ENCODE results near the gene TRDN.

The TRDN gene, protein sequence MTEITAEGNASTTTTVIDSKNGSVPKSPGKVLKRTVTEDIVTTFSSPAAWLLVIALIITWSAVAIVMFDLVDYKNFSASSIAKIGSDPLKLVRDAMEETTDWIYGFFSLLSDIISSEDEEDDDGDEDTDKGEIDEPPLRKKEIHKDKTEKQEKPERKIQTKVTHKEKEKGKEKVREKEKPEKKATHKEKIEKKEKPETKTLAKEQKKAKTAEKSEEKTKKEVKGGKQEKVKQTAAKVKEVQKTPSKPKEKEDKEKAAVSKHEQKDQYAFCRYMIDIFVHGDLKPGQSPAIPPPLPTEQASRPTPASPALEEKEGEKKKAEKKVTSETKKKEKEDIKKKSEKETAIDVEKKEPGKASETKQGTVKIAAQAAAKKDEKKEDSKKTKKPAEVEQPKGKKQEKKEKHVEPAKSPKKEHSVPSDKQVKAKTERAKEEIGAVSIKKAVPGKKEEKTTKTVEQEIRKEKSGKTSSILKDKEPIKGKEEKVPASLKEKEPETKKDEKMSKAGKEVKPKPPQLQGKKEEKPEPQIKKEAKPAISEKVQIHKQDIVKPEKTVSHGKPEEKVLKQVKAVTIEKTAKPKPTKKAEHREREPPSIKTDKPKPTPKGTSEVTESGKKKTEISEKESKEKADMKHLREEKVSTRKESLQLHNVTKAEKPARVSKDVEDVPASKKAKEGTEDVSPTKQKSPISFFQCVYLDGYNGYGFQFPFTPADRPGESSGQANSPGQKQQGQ

GRCh38 chr6:123636782-123637181 lies at the start of gene TRDN:
TSS of gene TRDN (minus strand) at chr6:123636950. CDS start at chr6:123636775, 175 bp downstream.
- DNase-seq (ENCODE audit: low read depth in 2 of 2), result no peak

GRCh38 chr6:123681957-123682462 lies 45.3 kb upstream of the TRDN start:
- no peak for DNase-seq (ENCODE audit: low read depth in 2 of 2)

DNA sequence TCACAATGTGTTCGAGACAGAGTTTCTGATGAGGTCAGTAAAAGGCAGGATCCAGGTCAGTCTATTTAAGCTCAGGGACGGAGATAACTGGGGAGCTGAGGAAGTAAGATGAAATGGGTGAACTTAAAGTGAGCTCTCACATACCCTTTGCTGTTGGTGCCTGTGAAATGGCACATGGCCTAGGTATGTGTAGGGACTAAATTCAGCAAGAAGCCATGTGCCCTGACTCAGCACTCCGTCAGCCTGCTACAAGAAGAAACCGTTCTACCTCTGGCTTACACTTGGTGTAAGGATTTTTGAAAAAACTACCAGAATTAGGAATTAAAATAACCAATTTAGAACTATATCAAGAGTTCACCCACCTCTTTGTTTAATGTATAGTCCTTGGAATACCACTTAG lies 41.1 kb upstream of the TRDN start:
- DNase-seq (ENCODE audit: low read depth in 2 of 2), result no peak

GRCh38 chr6:123676793-123677192 lies 40.0 kb upstream of the TRDN start:
- DNase-seq (ENCODE audit: low read depth in 2 of 2), result no peak

DNA sequence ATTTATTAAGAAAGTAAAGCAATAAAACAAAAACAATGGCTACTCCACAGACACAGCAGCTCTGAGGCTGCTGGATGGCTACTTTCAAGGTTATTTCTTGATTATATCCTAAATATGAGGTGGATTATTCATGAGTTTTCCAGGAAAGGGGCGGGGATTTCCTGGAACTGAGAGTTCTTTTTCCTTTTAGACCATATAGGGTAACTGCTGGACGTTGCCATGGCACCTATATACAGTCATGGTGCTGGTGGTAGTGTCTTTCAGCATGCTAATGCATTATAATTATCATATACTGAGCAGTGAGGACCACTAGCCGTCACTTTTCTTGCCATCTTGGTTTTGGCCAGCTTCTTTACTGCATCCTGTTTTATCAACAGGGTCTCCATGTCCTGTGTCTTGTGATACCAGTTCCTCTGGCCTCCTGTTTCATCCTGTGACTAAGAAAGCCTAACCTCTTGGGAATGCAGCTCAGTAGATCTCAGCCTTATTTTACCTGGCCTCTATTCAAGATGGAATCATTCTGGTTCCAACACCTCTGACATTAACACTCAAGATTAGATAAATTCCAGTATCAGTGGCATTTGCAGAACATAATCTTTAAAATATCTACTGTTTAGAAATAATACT lies 32.3 kb upstream of the TRDN start:
- DNase-seq (ENCODE audit: low read depth in 2 of 2), result no peak

- DNase-seq (ENCODE audit: low read depth in 2 of 2), result no peak
These were observed 31.3 kb upstream of the TRDN start for GRCh38 chr6:123668063-123668462.

GRCh38 chr6:123663436-123663835 lies 26.7 kb upstream of the TRDN start:
- no peak for DNase-seq (ENCODE audit: low read depth in 2 of 2)

- DNase-seq (ENCODE audit: low read depth in 2 of 2), result no peak
These were observed 26.0 kb upstream of the TRDN start for GRCh38 chr6:123662757-123663156.

GRCh38 chr6:123661105-123661891 lies 24.5 kb upstream of the TRDN start:
- DNase-seq (ENCODE audit: low read depth in 2 of 2), result no peak

DNA sequence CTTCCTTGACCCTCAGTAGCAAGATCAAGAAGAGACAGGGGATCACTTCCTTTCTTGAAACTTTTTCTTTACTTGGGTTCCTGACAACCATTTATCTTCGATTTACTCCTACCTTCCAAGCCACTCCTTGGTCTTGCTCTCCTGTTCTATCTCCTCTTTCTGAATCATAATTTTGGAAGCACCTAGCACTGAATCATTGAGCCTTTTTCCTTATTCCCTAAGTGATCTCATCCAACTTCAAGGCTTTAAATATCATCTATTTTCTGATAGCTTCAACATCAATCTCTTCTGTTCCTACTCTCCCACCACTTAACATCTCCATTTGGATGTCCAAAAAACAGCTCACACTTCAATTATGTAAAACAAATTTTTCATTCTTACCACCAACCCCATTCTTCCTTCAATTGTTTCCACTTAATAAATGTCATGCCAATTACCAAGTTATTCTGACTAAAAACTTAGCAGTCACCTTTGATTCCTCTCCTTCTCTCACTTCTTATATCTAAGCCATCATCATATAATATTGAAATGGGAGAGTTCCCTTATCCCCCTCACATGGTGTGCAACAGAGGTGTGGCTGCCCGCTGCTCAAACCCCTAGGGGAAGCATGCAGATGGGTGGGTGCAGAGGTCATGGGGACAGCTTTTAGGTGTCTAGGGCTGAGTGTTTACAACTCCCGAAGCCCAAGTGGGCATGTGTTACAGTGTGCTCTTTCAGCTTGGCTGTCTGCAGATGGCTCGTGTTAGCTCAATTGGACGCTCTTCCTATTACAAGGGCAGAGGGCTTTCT lies 23.4 kb upstream of the TRDN start:
- DNase-seq (ENCODE audit: low read depth in 2 of 2), result no peak

- DNase-seq (ENCODE audit: low read depth in 2 of 2), result no peak
These were observed 22.1 kb upstream of the TRDN start for GRCh38 chr6:123658848-123659247.

DNA sequence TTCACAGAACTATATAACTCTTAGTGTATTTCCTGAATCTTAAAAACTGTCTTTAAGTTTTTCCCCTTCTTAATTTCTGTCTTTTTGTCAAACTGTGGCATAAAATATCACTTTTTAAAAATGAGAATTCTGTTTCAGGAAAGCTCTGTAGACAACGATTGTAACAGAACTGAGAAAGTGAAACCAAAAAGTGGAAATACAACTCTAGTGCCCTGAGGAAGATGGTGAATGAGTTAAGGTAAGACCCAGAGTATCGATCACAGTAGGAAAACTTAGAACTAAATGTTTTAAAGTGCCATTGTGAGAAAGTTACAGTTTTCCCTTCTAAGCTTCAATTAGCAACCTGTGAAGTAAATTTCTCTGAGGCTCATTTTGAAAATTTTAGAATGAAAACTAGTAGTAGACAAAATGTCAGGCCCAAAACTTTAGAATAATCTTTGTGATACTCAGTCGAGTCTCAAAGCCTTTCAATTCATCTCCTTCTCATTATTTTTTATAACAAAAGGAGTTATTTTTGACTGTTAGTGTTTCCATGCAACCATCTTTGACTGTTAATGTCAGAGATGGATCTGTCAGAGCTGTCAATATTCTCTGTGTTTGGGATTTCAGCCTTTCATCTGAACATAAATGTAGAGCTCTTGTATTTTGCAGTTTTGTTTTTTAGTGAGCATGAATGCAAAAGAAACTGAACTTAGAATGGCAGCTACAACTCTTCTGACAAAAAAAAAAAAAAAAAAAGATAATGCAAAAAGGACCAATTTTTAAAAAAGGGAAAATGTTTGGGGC lies 19.0 kb upstream of the TRDN start:
- DNase-seq (ENCODE audit: low read depth in 2 of 2), result no peak

DNA sequence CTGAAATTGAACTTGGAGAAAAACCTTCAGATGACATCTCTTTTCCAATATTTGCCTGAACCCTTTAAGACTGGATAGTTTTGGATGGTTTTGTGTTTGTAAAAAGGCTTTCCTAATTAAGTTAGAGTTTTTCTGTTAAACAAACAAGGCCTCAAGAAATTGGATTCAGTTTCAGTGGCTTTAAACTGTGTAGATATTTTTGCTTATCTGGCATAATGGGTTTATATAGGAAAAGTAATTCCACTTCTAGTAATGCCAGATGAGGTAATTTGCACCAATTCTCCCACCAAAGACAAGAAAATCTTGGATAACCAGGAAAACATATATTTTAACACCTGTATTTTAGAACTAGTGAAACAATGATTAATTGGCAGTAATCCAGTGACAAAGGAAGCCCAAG lies 12.0 kb upstream of the TRDN start:
- no peak for DNase-seq (ENCODE audit: low read depth in 2 of 2)

- DNase-seq (ENCODE audit: low read depth in 2 of 2), result no peak
These were observed 11.3 kb upstream of the TRDN start for GRCh38 chr6:123648020-123648580.

- DNase-seq (ENCODE audit: low read depth in 2 of 2), result no peak
These were observed 4.7 kb upstream of the TRDN start for GRCh38 chr6:123641497-123641896.

DNA sequence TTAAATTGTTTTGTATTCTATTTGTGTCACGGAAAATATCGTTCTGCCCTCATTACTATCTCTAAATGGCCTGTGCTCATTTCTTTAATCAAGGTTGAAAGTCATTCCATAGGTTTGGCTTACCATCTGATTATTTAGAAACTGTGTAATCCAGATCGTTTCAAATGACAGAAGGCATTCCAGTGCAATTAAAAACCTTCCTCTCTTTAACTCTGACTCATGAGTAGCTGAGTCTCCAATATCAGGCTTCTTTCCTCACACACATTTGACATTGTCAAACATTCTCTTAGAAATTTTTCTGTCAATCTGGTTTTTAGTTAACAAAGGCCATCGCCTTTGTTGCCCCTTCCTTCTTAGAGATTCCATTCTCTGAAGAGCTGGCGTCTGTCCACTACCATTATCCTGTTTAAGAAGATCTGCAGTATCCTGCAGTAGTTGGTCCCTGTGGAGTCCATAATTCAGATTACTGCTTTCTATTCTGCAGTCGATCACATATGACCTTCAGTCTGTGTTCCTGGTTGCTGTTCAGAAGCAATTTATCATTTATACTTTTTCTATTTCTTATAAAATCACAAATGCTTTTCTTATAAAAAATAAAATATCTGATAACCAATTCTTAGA lies 3.9 kb upstream of the TRDN start:
- DNase-seq (ENCODE audit: low read depth in 2 of 2), result no peak

GRCh38 chr6:123638865-123639264 lies 2.1 kb upstream of the TRDN start:
- no peak for DNase-seq (ENCODE audit: low read depth in 2 of 2)

DNA sequence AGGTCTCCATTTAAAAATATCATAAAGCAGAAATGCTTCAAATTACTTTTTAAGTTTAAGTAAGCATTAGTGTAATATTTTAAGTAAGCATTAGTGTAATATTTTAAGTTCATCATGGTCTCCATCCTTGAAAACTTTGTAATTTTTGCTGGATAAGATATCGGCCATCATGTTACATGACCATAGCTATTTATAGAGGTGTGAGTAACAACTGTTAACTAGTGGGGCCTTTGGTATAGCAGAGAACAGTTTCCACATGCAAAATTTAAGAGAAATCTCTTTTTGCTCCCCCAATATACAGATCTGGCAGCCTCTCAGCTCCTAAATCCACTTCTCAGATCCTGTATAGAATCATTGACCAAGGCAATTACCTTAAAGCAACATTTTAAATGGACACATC lies 468 bp downstream of the TRDN start:
- no peak for DNase-seq (ENCODE audit: low read depth in 2 of 2)

DNA sequence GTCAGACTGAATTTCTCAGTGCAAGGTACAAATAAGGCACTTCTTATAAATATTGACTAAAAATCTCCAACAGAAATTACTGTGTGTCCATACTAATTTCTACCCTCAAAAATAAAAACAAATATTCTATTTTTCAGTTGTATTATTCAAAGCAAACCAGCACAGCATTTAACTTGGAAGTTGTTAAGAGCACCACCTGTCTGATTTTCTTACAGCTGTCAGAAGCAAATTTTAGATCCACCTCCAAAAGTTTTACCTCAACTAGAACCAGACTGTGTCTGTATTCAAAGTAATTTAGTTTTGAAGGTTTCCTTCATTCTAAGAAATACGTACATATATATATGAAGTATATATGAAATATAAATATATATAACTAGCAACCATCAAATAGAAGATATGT lies 1.2 kb downstream of the TRDN start:
- DNase-seq (ENCODE audit: low read depth in 2 of 2), result no peak

All from stimulated activated CD8-positive, alpha-beta memory T cell treated with anti-CD3 and anti-CD28 coated beads, Interleukin-2, amount 100 ng/mL, for 48 hours (primary cell).